B cell (primary cell): ENCODE measurements around the gene TNPO3. TPM values are rescaled to one million over a fixed set of nuclear protein-coding genes. Genes with fewer than 3 reads are reported as not detected.

Experiments
- ATAC-seq: fragments of 200-7000 bp; cut with Tn5 transposase; one replicate; pipeline ENCODE4 v1.10.0; 2021; ENCODE audit warnings: low read depth, mild to moderate bottlenecking, moderate number of reproducible peaks, moderate library complexity
- CTCF ChIA-PET: fragments of 350-600 bp; sonication (Branson Sonifier 250); formaldehyde crosslinking; loops from one replicate; lab custom pipeline; 2021; ENCODE audit warnings: antibody characterized with exemption, inconsistent platforms; lab: Charles Lee
- POLR2A ChIA-PET: fragments of 350-600 bp; sonication (Branson Sonifier 250); formaldehyde crosslinking; loops from one replicate; lab custom pipeline; 2021; ENCODE audit warnings: antibody characterized with exemption; lab: Charles Lee
- DNase-seq: peaks from one replicate; pipeline ENCODE4 v3.0.0; 2013
- H2AFZ ChIP-seq: 2 replicates; pipeline ENCODE4 v1.6.1; 2012; ENCODE audit warnings: mild to moderate bottlenecking, low read depth, low read length; ENCODE audit not compliant: insufficient read depth, poor library complexity, severe bottlenecking
- H3K27ac ChIP-seq, 2 donors: 1 replicate in 1 of 2; 2 replicates in 1 of 2; pipeline ENCODE4 v1.5.1; 2012 to 2013; ENCODE audit warnings: low read length in 2 of 2, mild to moderate bottlenecking in 2 of 2, moderate library complexity in 1 of 2
- H3K27me3 ChIP-seq, 4 experiments: fragments of 200-600 bp in 1 of 4; sonication (generic) in 1 of 4; replicated peaks in 1 of 4; 1 replicate in 2 of 4; 2 replicates in 2 of 4; pipeline versions ENCODE4 v1.6.1 to v1.7.0; 2013 to 2016; ENCODE audit warnings: low read length in 3 of 4, mild to moderate bottlenecking in 2 of 4, mixed read lengths in 1 of 4, moderate library complexity in 1 of 4; ENCODE audit not compliant: insufficient read depth in 4 of 4, control insufficient read depth in 3 of 4; ENCODE audit errors: control extremely low read depth in 1 of 4
- H3K36me3 ChIP-seq, 2 experiments: replicated peaks in 1 of 2; 1 replicate in 1 of 2; 2 replicates in 1 of 2; pipeline versions ENCODE4 v1.6.1 to v1.7.1; 2013; ENCODE audit warnings: low read length in 1 of 2; ENCODE audit not compliant: insufficient read depth in 2 of 2, control insufficient read depth in 1 of 2; ENCODE audit errors: control extremely low read depth in 1 of 2, extremely low read depth in 1 of 2
- H3K4me1 ChIP-seq, 2 donors: fragments of 200-600 bp in 1 of 2; sonication (generic) in 1 of 2; 1 replicate in 1 of 2; 2 replicates in 1 of 2; pipeline versions ENCODE4 v1.5.1 to v1.6.1; 2013 to 2017; ENCODE audit warnings: low read length in 2 of 2; ENCODE audit not compliant: control insufficient read depth in 2 of 2, insufficient read depth in 2 of 2
- H3K4me2 ChIP-seq: replicated peaks from 2 replicates; pipeline ENCODE3; 2012; ENCODE audit warnings: mild to moderate bottlenecking, low read depth, low read length; ENCODE audit not compliant: poor library complexity, severe bottlenecking
- H3K4me3 ChIP-seq, 5 experiments: fragments of 200-600 bp in 1 of 5; sonication (generic) in 1 of 5; 1 replicate in 3 of 5; 2 replicates in 2 of 5; pipeline versions ENCODE4 v1.5.1 to v1.7.0; 2011 to 2016; ENCODE audit warnings: low read length in 4 of 5, mild to moderate bottlenecking in 4 of 5, low read depth in 2 of 5, control low read depth in 1 of 5, moderate library complexity in 1 of 5; ENCODE audit not compliant: insufficient read depth in 1 of 5; ENCODE audit errors: control extremely low read depth in 1 of 5, extremely low read depth in 1 of 5
- H3K79me2 ChIP-seq: fragments of 200-600 bp; sonication (generic); one replicate; pipeline ENCODE4 v1.6.0; 2016; ENCODE audit warnings: low read length; ENCODE audit not compliant: control insufficient read depth, insufficient read depth
- H3K9ac ChIP-seq: fragments of 200-600 bp; sonication (generic); 2 replicates; pipeline ENCODE4 v1.6.1; 2017; ENCODE audit warnings: mild to moderate bottlenecking, low read length, moderate library complexity
- H3K9me3 ChIP-seq, 3 donors: one replicate each; pipeline versions ENCODE4 v1.6.1 to v1.7.1; 2013; ENCODE audit warnings: low read length in 2 of 3; ENCODE audit not compliant: control insufficient read depth in 2 of 3, insufficient read depth in 1 of 3; ENCODE audit errors: control extremely low read depth in 1 of 3
- H4K20me1 ChIP-seq: 2 replicates; pipeline ENCODE4 v1.6.0; 2012; ENCODE audit warnings: mild to moderate bottlenecking, low read length; ENCODE audit not compliant: insufficient read depth, control insufficient read depth, poor library complexity, severe bottlenecking
- H3K27ac Mint-ChIP-seq: one replicate; pipeline ENCODE4 v1.8.0; 2021; ENCODE audit warnings: mixed read lengths
- H3K27me3 Mint-ChIP-seq: one replicate; pipeline ENCODE4 v1.8.0; 2021; ENCODE audit warnings: mixed read lengths
- H3K4me1 Mint-ChIP-seq: one replicate; pipeline ENCODE4 v1.8.0; 2021; ENCODE audit warnings: mixed read lengths
- H3K4me3 Mint-ChIP-seq: one replicate; pipeline ENCODE4 v1.8.0; 2021; ENCODE audit warnings: mixed read lengths
- H3K9me3 Mint-ChIP-seq: one replicate; pipeline ENCODE4 v1.8.0; 2022; ENCODE audit warnings: mixed read lengths; ENCODE audit not compliant: insufficient read depth
- EZH2 ChIP-seq: IDR thresholded peaks from 2 replicates; pipeline ENCODE4 v1.6.1; 2012; ENCODE audit warnings: borderline replicate concordance, low read depth, mild to moderate bottlenecking, moderate library complexity, low read length; ENCODE audit not compliant: insufficient read depth, poor library complexity, severe bottlenecking
- WGBS: methylation state at CpG from one replicate; pipeline ENCODE4 v1.1.5; 2013; ENCODE audit warnings: missing lambda C conversion rate; ENCODE audit not compliant: insufficient coverage; 5-methylcytosine and 5-hydroxymethylcytosine counted together
- intact Hi-C: fragments of 100-400 bp; cut with micrococcal nuclease; formaldehyde crosslinking; loops from one replicate; pipeline ENCODE4 v1.10.0; 2022
- polyA plus RNA-seq: library from polyadenylated mRNA; depleted of rRNA; stranded (reverse); fragments of >200 nt; gene quantifications from 2 replicates; pipeline ENCODE4 v1.2.3, GENCODE V29; 2012
- total RNA-seq, 2 donors: library from RNA; stranded (reverse); fragments of 120-200 nt in 1 of 2; gene quantifications; 1 replicate in 1 of 2; 2 replicates in 1 of 2; pipeline versions ENCODE4 v1.2.3 to v1.2.4, GENCODE V29; 2013 to 2022
- TF ChIP-seq, protein P1 (sequence below): fragments of 200-600 bp; IDR thresholded peaks from one replicate; pipeline ENCODE4 v1.8.0; 2022; ENCODE audit warnings: antibody characterized with exemption, mild to moderate bottlenecking

TNPO3 gene
- total and polyA plus RNA-seq, 2 donors (not counting 1 experiment from before 2014, with no cell fraction given), result 19.0 to 48.3 TPM

- H3K36me3 ChIP-seq, result no peaks in the 10 kb centered on the region
- Mint-ChIP-seq H3K27ac (no peak overlapping the region), H3K9me3 (no peaks in the 10 kb centered on the region), H3K27me3 (peaks cover 8% of the 10 kb centered on the region), H3K4me1 (peaks cover 12% of the 10 kb centered on the region), H3K4me3 (no peak overlapping the region)
- DNase-seq, result no peak
- TF ChIP-seq EZH2, result no peak
- TF ChIP-seq, protein P1, sequence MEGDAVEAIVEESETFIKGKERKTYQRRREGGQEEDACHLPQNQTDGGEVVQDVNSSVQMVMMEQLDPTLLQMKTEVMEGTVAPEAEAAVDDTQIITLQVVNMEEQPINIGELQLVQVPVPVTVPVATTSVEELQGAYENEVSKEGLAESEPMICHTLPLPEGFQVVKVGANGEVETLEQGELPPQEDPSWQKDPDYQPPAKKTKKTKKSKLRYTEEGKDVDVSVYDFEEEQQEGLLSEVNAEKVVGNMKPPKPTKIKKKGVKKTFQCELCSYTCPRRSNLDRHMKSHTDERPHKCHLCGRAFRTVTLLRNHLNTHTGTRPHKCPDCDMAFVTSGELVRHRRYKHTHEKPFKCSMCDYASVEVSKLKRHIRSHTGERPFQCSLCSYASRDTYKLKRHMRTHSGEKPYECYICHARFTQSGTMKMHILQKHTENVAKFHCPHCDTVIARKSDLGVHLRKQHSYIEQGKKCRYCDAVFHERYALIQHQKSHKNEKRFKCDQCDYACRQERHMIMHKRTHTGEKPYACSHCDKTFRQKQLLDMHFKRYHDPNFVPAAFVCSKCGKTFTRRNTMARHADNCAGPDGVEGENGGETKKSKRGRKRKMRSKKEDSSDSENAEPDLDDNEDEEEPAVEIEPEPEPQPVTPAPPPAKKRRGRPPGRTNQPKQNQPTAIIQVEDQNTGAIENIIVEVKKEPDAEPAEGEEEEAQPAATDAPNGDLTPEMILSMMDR, result no peak
- no peak for ATAC-seq
- no peak overlapping the region for H2AFZ ChIP-seq
- intact Hi-C loops, result no loop called here
- peaks cover 0 to 11% (median 2%) of the 10 kb centered on the region in 4 experiments for H3K27me3 ChIP-seq
- no peak overlapping the region for H3K4me3 ChIP-seq
- H4K20me1 ChIP-seq, result no peaks in the 10 kb centered on the region
- H3K4me2 ChIP-seq, result no peak overlapping the region
- no peaks in the 10 kb centered on the region for H3K79me2 ChIP-seq
- ChIA-PET POLR2A (no interaction called here), CTCF (interaction anchor here (1.0 to 1.1 kb wide), 2 partner anchors 10 to 171 kb away, joined by 3 read pairs; partner anchors contain the start of gene KCP)
- H3K9ac ChIP-seq, result no peak overlapping the region
- H3K4me1 ChIP-seq, result peaks cover 4 to 5% of the 10 kb centered on the region in 2 donors
- H3K27ac ChIP-seq, result no peak overlapping the region
- 72% methylated on average over 12 of the region's 14 CpGs for WGBS
- H3K9me3 ChIP-seq, result no peaks in the 10 kb centered on the region
Observed at GRCh38 chr7:128919881-128920799, 134.8 kb downstream of the TNPO3 start.

GRCh38 chr7:128919241-128919640 is 135.7 kb downstream of the TNPO3 start:
- DNase-seq, result no peak
- Histone ChIP-seq H3K9ac (no peak overlapping the region), H3K4me1 (peaks cover 11 to 14% of the 10 kb centered on the region in 2 donors), H3K79me2 (no peaks in the 10 kb centered on the region), H3K27ac (no peak overlapping the region), H3K36me3 (no peaks in the 10 kb centered on the region), H2AFZ (no peak overlapping the region), H3K4me2 (no peak overlapping the region), H4K20me1 (no peaks in the 10 kb centered on the region), H3K27me3 (peaks cover 0 to 13% (median 2%) of the 10 kb centered on the region in 4 experiments), H3K9me3 (no peaks in the 10 kb centered on the region), H3K4me3 (no peak overlapping the region)
- Mint-ChIP-seq H3K27me3 (peaks cover 10% of the 10 kb centered on the region), H3K4me3 (no peak overlapping the region), H3K27ac (no peak overlapping the region), H3K4me1 (peaks cover 18% of the 10 kb centered on the region), H3K9me3 (no peaks in the 10 kb centered on the region)
- intact Hi-C loops, result no loop called here
- WGBS, result 89% methylated on average over 5 of the region's 6 CpGs
- ChIA-PET POLR2A (no interaction called here), CTCF (interaction anchor here (1.0 to 1.6 kb wide), 3 partner anchors 9 to 29 kb away, joined by 3 to 4 read pairs (median 3); partner anchors contain the start of gene KCP)
- no peak for ATAC-seq
- TF ChIP-seq, protein P1, result no peak
